ENCODE data around the gene SLC8A2. TPM values are rescaled to one million over a fixed set of nuclear protein-coding genes. Genes with fewer than 3 reads are reported as not detected.

The SLC8A2 gene
- total and polyA plus RNA-seq, 3 experiments from 2014 or later, result not detected

DNA sequence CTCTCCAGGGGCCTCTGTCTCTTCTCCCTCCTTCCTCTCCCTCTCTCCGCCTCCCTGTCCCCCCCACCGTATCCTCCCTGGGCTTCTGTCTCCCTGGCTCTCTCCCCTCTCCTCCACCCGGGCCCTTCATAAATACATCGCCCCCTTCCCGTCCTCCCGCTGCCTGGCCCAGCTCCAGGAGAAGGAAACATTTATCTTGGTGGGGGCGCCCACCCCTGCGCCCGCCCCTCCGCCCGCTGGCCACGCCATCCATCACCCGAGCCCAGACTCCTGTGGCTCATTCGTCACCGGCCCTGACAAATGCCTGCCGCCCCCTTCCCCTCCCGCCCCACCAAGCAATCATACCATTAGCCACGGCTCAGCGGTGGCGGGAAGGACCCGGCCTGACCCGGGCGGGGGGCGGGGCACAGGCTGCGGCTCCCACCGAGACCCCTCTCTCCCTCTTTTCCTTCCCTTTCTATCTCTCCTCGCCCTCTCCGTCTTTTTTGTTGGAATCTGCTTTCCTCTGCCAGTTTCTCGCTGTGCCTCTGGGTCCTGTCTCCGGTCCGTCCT, 49.8 kb downstream of the SLC8A2 start:
- H3K9me3 Mint-ChIP-seq, result peaks cover 0 to 2% (median 0%) of the 10 kb centered on the region in 5 donors

DNA sequence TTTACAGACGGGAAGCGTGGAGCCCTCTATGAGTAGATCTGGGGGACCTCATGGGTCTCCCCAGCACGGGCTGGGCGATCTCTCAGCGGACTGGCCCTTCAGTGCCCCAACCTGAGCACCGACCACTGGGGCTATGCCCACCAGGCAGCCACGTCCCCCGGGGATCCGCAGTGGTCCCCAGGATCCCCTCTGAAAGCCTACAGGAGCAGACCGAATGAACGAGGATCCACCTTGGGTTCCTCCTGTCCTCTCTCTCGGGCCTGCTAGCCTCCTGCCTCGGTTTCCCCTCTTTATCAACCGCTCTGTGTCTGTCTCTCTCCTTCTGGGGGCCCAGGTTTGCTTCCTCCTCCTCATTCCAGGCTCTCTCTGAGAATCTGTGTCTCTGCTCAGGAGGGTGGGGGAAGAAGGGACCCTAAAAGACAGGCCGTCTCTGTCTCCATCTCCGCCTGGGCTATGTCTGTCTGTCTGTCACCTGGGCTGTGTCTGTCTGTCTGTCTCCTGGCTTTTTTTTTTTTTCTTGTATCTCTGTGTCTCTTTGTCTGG, 50.4 kb downstream of the SLC8A2 start:
- Histone ChIP-seq H3K27me3 (ENCODE audit: insufficient read depth, low read length, poor library complexity, severe bottlenecking) (peaks cover 74% of the 10 kb centered on the region), H3K27ac (ENCODE audit: low read depth, low read length) (no peak overlapping the region), H3K4me3 (ENCODE audit: low read length) (no peak overlapping the region), H3K36me3 (ENCODE audit: insufficient read depth, low read length) (no peaks in the 10 kb centered on the region), H3K9me3 (ENCODE audit: low read length) (no peaks in the 10 kb centered on the region), H3K4me1 (ENCODE audit: insufficient read depth, low read length) (peaks cover 36% of the 10 kb centered on the region)
- no peak for DNase-seq
- H3K27ac Mint-ChIP-seq, result peak overlapping the region in 2 of 8 donors; percentile 49 to 68
- CTCF ChIA-PET, result no interaction called here
- peaks cover 66 to 70% of the 10 kb centered on the region in 2 donors for H3K27me3 Mint-ChIP-seq
- POLR2A ChIA-PET, result no interaction called here
- peaks cover 0 to 3% (median 0%) of the 10 kb centered on the region in 3 donors for H3K36me3 Mint-ChIP-seq
- no peak overlapping the region for H3K4me3 Mint-ChIP-seq
- H3K9me3 Mint-ChIP-seq, result peaks cover 0 to 2% (median 0%) of the 10 kb centered on the region in 5 donors
- H3K4me1 Mint-ChIP-seq, result peaks cover 20 to 43% (median 35%) of the 10 kb centered on the region in 3 donors

More for the DNA sequence above, 49.8 kb downstream of the SLC8A2 start:
- peaks cover 0 to 3% (median 0%) of the 10 kb centered on the region in 3 donors for H3K36me3 Mint-ChIP-seq
- CTCF ChIA-PET, result no interaction called here
- no peak overlapping the region for H3K4me3 ChIP-seq (ENCODE audit: low read length)
- H3K4me1 Mint-ChIP-seq, result peaks cover 20 to 40% (median 35%) of the 10 kb centered on the region in 3 donors
- POLR2A ChIA-PET, result interaction anchor here (0.6 kb wide), 1 partner anchor 352 kb away, joined by 7 read pairs; no protein-coding TSS in a partner anchor
- peaks cover 64 to 70% of the 10 kb centered on the region in 2 donors for H3K27me3 Mint-ChIP-seq
- H3K36me3 ChIP-seq (ENCODE audit: insufficient read depth, low read length), result no peaks in the 10 kb centered on the region
- H3K27ac Mint-ChIP-seq, result peak overlapping the region in 1 of 8 donors; percentile 49
- H3K27ac ChIP-seq (ENCODE audit: low read depth, low read length), result no peak overlapping the region
- no peak for DNase-seq
- H3K4me3 Mint-ChIP-seq, result peak overlapping the region in 1 of 7 donors; percentile 34
- H3K4me1 ChIP-seq (ENCODE audit: insufficient read depth, low read length), result peaks cover 36% of the 10 kb centered on the region
- H3K27me3 ChIP-seq (ENCODE audit: insufficient read depth, low read length, poor library complexity, severe bottlenecking), result peaks cover 68% of the 10 kb centered on the region
- H3K9me3 ChIP-seq (ENCODE audit: low read length), result no peaks in the 10 kb centered on the region

DNA sequence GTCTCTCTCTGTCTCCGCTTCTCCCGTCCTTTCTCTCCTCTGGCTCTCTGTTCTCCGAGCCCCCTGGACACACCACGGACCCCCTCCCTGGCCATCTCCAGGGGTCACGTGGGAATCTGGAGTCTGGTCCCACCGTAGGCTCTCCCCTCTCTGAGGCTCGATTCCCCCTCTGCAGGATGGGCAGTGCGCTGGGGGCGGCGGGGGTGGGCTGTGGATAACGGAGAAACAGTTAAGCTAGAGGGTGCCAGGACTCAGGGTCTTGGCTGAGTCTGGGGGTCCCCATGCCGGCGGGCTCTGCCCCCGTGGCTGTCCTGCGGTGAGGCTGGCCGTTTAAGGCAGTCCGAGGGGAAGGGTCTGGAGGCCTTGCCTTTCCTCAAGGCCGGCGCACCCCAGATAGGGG, 51.9 kb downstream of the SLC8A2 start:
- Histone ChIP-seq H3K9me3 (ENCODE audit: low read length) (no peaks in the 10 kb centered on the region), H3K4me3 (ENCODE audit: low read length) (no peak overlapping the region), H3K27ac (ENCODE audit: low read depth, low read length) (no peak overlapping the region), H3K27me3 (ENCODE audit: insufficient read depth, low read length, poor library complexity, severe bottlenecking) (peaks cover 79% of the 10 kb centered on the region), H3K36me3 (ENCODE audit: insufficient read depth, low read length) (no peaks in the 10 kb centered on the region), H3K4me1 (ENCODE audit: insufficient read depth, low read length) (peaks cover 36% of the 10 kb centered on the region)
- DNase-seq, result no peak
- no peak overlapping the region for H3K4me3 Mint-ChIP-seq
- ChIA-PET POLR2A (no interaction called here), CTCF (no interaction called here)
- H3K9me3 Mint-ChIP-seq, result peaks cover 0 to 2% (median 0%) of the 10 kb centered on the region in 5 donors
- H3K36me3 Mint-ChIP-seq, result peaks cover 0 to 3% (median 0%) of the 10 kb centered on the region in 3 donors
- H3K4me1 Mint-ChIP-seq, result peaks cover 20 to 43% (median 35%) of the 10 kb centered on the region in 3 donors
- peaks cover 58 to 81% of the 10 kb centered on the region in 2 donors for H3K27me3 Mint-ChIP-seq
- H3K27ac Mint-ChIP-seq, result no peak overlapping the region

DNA sequence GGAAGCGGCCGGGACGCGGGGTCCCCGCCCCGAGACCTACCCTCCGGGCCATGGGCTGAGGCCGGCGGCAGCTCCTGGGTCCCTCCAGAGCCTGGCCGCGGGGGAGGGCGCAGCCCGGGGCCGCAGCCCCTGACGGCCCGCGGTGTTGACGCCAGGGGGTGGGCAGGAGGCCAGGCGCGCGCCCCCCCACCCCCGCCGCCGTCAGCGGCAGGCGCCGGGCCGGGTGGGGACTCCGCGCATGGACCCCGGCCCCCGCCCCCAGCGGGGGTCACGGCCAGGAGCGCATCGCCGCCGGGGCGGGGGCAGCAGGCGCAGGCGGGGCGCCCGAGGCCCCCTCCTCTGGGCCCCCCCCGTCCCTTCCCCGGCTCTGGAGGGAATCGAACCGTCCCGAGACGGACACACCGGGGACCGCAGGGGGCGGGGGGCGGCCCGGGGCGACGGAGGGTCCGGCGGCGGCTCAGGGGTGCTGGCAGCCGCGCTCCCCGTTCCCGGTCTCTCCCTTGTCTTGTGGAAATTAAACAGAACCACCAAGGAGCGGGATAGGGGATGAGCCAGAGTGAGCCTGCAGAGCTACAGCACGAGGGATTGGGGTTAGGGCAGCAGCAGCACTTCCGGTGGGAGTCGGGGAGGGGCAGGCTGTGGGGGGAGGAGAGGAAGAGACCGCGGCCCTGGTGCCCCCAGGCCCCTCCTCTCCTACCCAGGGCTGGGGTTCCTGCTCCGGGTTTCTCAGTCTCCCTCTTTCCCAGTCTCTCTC, 52.5 kb downstream of the SLC8A2 start, which contains the start of gene MEIS3:
Gene MEIS3, minus strand, starts transcription at position 498 of the 754 bp plus-strand sequence. Its CDS starts 446 bp downstream, at position 52.
- peak within 1 kb of the TSS in 6 of 7 donors; percentile 37 to 80 (median 65) for H3K4me3 Mint-ChIP-seq
- peaks cover 20 to 43% (median 35%) of the 10 kb centered on the region in 3 donors for H3K4me1 Mint-ChIP-seq
- Histone ChIP-seq H3K4me3 (ENCODE audit: low read length) (no peak within 1 kb of the TSS), H3K27me3 (ENCODE audit: insufficient read depth, low read length, poor library complexity, severe bottlenecking) (peaks cover 75% of the 10 kb centered on the region), H3K36me3 (ENCODE audit: insufficient read depth, low read length) (no peaks in the 10 kb centered on the region), H3K9me3 (ENCODE audit: low read length) (no peaks in the 10 kb centered on the region), H3K27ac (ENCODE audit: low read depth, low read length) (no peak within 1 kb of the TSS), H3K4me1 (ENCODE audit: insufficient read depth, low read length) (peaks cover 36% of the 10 kb centered on the region)
- peaks cover 0 to 2% (median 0%) of the 10 kb centered on the region in 5 donors for H3K9me3 Mint-ChIP-seq
- H3K27ac Mint-ChIP-seq, result no peak within 1 kb of the TSS
- CTCF ChIA-PET, result no interaction called here
- POLR2A ChIA-PET, result no interaction called here
- DNase-seq, result no peak
- H3K27me3 Mint-ChIP-seq, result peaks cover 53 to 80% of the 10 kb centered on the region in 2 donors
- H3K36me3 Mint-ChIP-seq, result peaks cover 0 to 3% (median 0%) of the 10 kb centered on the region in 3 donors

DNA sequence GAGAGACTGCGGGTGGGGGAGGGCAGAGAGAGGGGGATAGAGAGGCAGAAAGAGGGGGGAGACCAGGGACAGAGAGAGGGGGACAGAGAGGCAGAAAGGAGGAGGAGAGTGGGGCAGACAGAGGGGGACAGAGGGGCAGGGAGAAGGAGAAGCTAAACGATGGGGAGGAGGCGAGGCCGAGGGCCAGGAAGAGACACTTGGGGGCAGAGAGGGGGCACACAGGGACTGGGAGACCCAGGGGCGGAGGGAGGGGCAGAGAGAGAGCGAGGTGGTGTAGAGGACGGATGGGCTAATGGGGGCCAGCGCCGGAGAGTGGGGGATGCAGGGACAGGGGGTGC, 53.0 kb downstream of the SLC8A2 start:
- peaks cover 0 to 2% (median 0%) of the 10 kb centered on the region in 5 donors for H3K9me3 Mint-ChIP-seq
- POLR2A ChIA-PET, result no interaction called here
- DNase-seq, result no peak
- peaks cover 70% of the 10 kb centered on the region for H3K27me3 ChIP-seq (ENCODE audit: insufficient read depth, low read length, poor library complexity, severe bottlenecking)
- CTCF ChIA-PET, result no interaction called here
- peaks cover 0 to 3% (median 0%) of the 10 kb centered on the region in 3 donors for H3K36me3 Mint-ChIP-seq
- H3K27ac Mint-ChIP-seq, result no peak overlapping the region
- H3K4me3 Mint-ChIP-seq, result peak overlapping the region in 6 of 7 donors; percentile 37 to 80 (median 65)
- no peaks in the 10 kb centered on the region for H3K9me3 ChIP-seq (ENCODE audit: low read length)
- no peaks in the 10 kb centered on the region for H3K36me3 ChIP-seq (ENCODE audit: insufficient read depth, low read length)
- H3K27ac ChIP-seq (ENCODE audit: low read depth, low read length), result no peak overlapping the region
- no peak overlapping the region for H3K4me3 ChIP-seq (ENCODE audit: low read length)
- peaks cover 20 to 43% (median 35%) of the 10 kb centered on the region in 3 donors for H3K4me1 Mint-ChIP-seq
- peaks cover 53 to 80% of the 10 kb centered on the region in 2 donors for H3K27me3 Mint-ChIP-seq
- H3K4me1 ChIP-seq (ENCODE audit: insufficient read depth, low read length), result peaks cover 36% of the 10 kb centered on the region

DNA sequence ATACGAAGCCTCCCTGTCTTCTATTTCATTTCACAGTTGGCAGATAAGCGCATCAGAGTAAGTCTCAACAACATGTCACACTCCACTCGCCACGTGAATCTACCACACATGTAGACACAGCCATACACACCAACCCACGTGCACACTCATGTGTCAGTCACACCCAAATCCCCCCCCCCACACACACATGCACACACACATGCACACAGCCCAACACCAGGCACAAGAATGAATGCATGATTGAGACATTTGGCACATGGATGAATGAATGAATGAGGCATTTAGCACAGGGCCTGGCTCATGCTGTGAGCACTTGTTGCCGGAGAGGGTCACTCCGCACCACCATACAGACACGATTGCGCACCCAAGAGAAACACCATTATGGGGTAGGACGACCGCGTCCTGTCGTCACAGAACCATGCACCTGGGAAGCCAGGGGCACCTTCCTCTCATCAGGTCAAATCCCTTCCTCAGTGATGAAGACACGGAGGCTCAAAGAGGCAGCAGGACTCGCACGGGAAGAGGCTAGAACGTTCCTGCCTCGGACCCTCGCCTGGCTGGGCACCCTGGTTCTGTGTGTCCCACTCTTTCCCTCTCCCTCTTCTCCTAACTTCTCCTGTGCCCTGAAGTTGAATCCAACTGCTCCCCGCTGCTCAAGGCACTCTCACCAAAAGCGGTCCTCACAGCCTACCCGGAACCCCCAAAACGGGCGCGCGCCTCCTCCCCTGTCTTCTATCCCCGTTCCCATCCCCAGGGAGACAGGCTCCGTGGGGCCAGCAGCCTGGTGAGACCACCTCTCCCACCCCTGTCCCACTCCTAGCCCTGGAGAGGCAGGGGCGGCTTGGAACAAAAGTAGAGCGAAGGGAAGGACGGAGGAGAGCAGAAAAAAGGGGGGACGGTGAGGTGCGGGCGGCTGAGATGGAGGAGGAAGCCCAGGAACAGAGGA, 53.7 kb downstream of the SLC8A2 start:
- H3K4me3 ChIP-seq (ENCODE audit: low read length), result no peak overlapping the region
- H3K27me3 ChIP-seq (ENCODE audit: insufficient read depth, low read length, poor library complexity, severe bottlenecking), result peaks cover 64% of the 10 kb centered on the region
- peaks cover 0 to 5% (median 0%) of the 10 kb centered on the region in 3 donors for H3K36me3 Mint-ChIP-seq
- peak overlapping the region in 3 of 8 donors; percentile 37 to 78 (median 51) for H3K27ac Mint-ChIP-seq
- ChIA-PET POLR2A (no interaction called here), CTCF (no interaction called here)
- no peaks in the 10 kb centered on the region for H3K36me3 ChIP-seq (ENCODE audit: insufficient read depth, low read length)
- peaks cover 36% of the 10 kb centered on the region for H3K4me1 ChIP-seq (ENCODE audit: insufficient read depth, low read length)
- peak overlapping the region; percentile 37 to 80 (median 60) for H3K4me3 Mint-ChIP-seq
- H3K9me3 Mint-ChIP-seq, result peaks cover 0 to 2% (median 0%) of the 10 kb centered on the region in 5 donors
- peaks cover 47 to 79% of the 10 kb centered on the region in 2 donors for H3K27me3 Mint-ChIP-seq
- DNase-seq, result no peak
- no peaks in the 10 kb centered on the region for H3K9me3 ChIP-seq (ENCODE audit: low read length)
- H3K4me1 Mint-ChIP-seq, result peaks cover 20 to 43% (median 35%) of the 10 kb centered on the region in 3 donors
- no peak overlapping the region for H3K27ac ChIP-seq (ENCODE audit: low read depth, low read length)

DNA sequence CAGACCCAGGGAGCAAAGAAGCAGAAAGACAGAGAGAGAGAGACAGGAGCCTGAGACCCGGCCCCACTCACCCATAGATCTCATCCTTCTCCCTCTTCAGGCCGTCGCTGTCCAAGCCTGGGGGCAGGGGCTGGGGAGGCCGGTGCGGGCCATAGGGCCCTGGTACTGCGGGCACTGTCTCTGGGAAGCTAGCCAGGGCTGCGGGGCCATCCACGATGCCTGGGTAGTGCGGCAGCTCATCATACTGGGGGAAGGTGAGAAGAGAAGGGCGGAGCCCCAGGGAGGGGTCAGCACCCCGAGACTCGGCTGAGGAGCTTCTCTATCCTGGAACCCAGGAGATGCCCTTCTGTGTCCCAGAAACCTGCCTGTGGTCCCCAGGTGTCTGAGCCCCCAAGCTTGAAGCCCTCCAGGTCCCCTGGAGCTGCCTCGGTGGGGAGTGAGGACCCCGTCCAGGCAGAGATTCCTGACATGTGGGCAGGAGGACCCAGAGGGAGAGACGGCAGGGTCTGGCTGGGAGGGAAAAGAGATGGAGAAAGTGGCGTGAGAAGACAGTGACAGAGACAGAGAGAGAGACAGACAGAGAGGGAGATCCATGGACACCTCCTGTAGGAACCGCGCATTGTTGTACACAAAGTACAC, 54.5 kb downstream of the SLC8A2 start:
- H3K36me3 ChIP-seq (ENCODE audit: insufficient read depth, low read length), result no peaks in the 10 kb centered on the region
- H3K27me3 ChIP-seq (ENCODE audit: insufficient read depth, low read length, poor library complexity, severe bottlenecking), result peaks cover 56% of the 10 kb centered on the region
- H3K36me3 Mint-ChIP-seq, result peaks cover 0 to 3% (median 0%) of the 10 kb centered on the region in 3 donors
- H3K4me1 Mint-ChIP-seq, result peaks cover 18 to 36% (median 30%) of the 10 kb centered on the region in 3 donors
- ChIA-PET CTCF (no interaction called here), POLR2A (no interaction called here)
- H3K9me3 ChIP-seq (ENCODE audit: low read length), result no peaks in the 10 kb centered on the region
- H3K4me3 ChIP-seq (ENCODE audit: low read length), result no peak overlapping the region
- H3K27ac ChIP-seq (ENCODE audit: low read depth, low read length), result no peak overlapping the region
- peaks cover 0 to 2% (median 0%) of the 10 kb centered on the region in 5 donors for H3K9me3 Mint-ChIP-seq
- no peak for DNase-seq
- H3K27me3 Mint-ChIP-seq, result peaks cover 39 to 71% of the 10 kb centered on the region in 2 donors
- H3K4me3 Mint-ChIP-seq, result peak overlapping the region in 6 of 7 donors; percentile 37 to 78 (median 47)
- H3K27ac Mint-ChIP-seq, result peak overlapping the region in 2 of 8 donors; percentile 37 to 64
- peaks cover 28% of the 10 kb centered on the region for H3K4me1 ChIP-seq (ENCODE audit: insufficient read depth, low read length)
